Liver (tissue), 9 donors: ENCODE data around the gene BRF1. TPM values are rescaled to one million over a fixed set of nuclear protein-coding genes. Genes with fewer than 3 reads are reported as not detected.

Experiments
- DNase-seq: peaks from one replicate; pipeline ENCODE4 v3.0.0-alpha.2; 2017; ENCODE audit warnings: low spot score
- H3K27ac ChIP-seq, 2 donors: one replicate each; pipeline ENCODE4 v1.7.0; 2013; ENCODE audit warnings: inconsistent platforms in 2 of 2, low read length in 2 of 2, control low read depth in 1 of 2, low read depth in 1 of 2, mild to moderate bottlenecking in 1 of 2
- H3K27me3 ChIP-seq, 4 donors: one replicate each; pipeline versions ENCODE4 v1.6.1 to v1.7.0; 2013; ENCODE audit warnings: low read length in 3 of 4, inconsistent platforms in 1 of 4, mild to moderate bottlenecking in 1 of 4, moderate library complexity in 1 of 4; ENCODE audit not compliant: control insufficient read depth in 4 of 4, insufficient read depth in 4 of 4
- H3K36me3 ChIP-seq, 4 donors: one replicate each; pipeline versions ENCODE4 v1.6.1 to v1.7.0; 2013; ENCODE audit warnings: low read length in 3 of 4, mild to moderate bottlenecking in 3 of 4, low read depth in 1 of 4, moderate library complexity in 1 of 4; ENCODE audit not compliant: control insufficient read depth in 4 of 4, insufficient read depth in 3 of 4
- H3K4me1 ChIP-seq, 4 donors: one replicate each; pipeline versions ENCODE4 v1.6.1 to v1.7.0; 2013; ENCODE audit warnings: low read length in 3 of 4, mild to moderate bottlenecking in 3 of 4, moderate library complexity in 1 of 4; ENCODE audit not compliant: control insufficient read depth in 4 of 4, insufficient read depth in 4 of 4
- H3K4me3 ChIP-seq, 3 donors: one replicate each; pipeline versions ENCODE4 v1.6.1 to v1.7.0; 2013; ENCODE audit warnings: low read length in 3 of 3, control low read depth in 1 of 3, low read depth in 1 of 3, mild to moderate bottlenecking in 1 of 3
- H3K9ac ChIP-seq, 2 donors: one replicate each; pipeline ENCODE4 v1.7.0; 2013; ENCODE audit warnings: low read length in 2 of 2, mild to moderate bottlenecking in 2 of 2, moderate library complexity in 2 of 2, control low read depth in 1 of 2, low read depth in 1 of 2
- H3K9me3 ChIP-seq, 4 donors: one replicate each; pipeline versions ENCODE4 v1.6.1 to v1.7.0; 2013; ENCODE audit warnings: low read length in 3 of 4; ENCODE audit not compliant: control insufficient read depth in 4 of 4
- HNF4A ChIP-seq, 2 donors: conservative IDR thresholded peaks; 2 replicates each; pipeline ENCODE4 v1.6.1; 2016; ENCODE audit warnings: antibody characterized with exemption in 2 of 2, mild to moderate bottlenecking in 2 of 2
- HNF4G ChIP-seq: IDR thresholded peaks from 2 replicates; pipeline ENCODE4 v1.6.1; 2016; ENCODE audit warnings: antibody characterized with exemption
- JUND ChIP-seq, 2 donors: IDR thresholded peaks; 2 replicates each; pipeline ENCODE4 v1.6.1; 2016; ENCODE audit warnings: antibody characterized with exemption in 2 of 2
- RXRA ChIP-seq, 2 donors: IDR thresholded peaks; 2 replicates each; pipeline ENCODE4 v1.6.1; 2017 to 2018; ENCODE audit warnings: antibody characterized with exemption in 2 of 2, mild to moderate bottlenecking in 1 of 2
- SP1 ChIP-seq: IDR thresholded peaks from 2 replicates; pipeline ENCODE4 v1.6.1; 2018; ENCODE audit warnings: antibody characterized with exemption, mild to moderate bottlenecking
- WGBS: extraction: QIAGEN DNeasy Blood & Tissue Kit; methylation state at CpG from one replicate; pipeline ENCODE4 v1.1.7; 2013; 5-methylcytosine and 5-hydroxymethylcytosine counted together
- polyA plus RNA-seq, 2 donors: library from polyadenylated mRNA; stranded (reverse) in 1 of 2; unstranded in 1 of 2; fragments of 200-250 nt in 1 of 2; fragments of >200 nt in 1 of 2; fragmentation: Nextera tagmentation in 1 of 2; extraction: Ambion mirVana in 1 of 2; gene quantifications; one replicate each; pipeline versions ENCODE4 v1.2.1 to v1.2.3, GENCODE V29; 2013 to 2015
- total RNA-seq, 2 donors: library from RNA; depleted of rRNA; stranded (reverse); fragments of >200 nt; gene quantifications; one replicate each; pipeline ENCODE4 v1.2.3, GENCODE V29; 2014
- TF ChIP-seq, protein P1 (sequence below): fragments of 150-350 bp; IDR thresholded peaks from 2 replicates; pipeline ENCODE4 v1.5.1; 2017; ENCODE audit warnings: improper control_type of control experiment, low read depth, low read length; ENCODE audit not compliant: missing input control
- TF ChIP-seq, protein P2 (sequence below): IDR thresholded peaks from 2 replicates; pipeline ENCODE4 v1.6.1; 2016; ENCODE audit warnings: antibody characterized with exemption, mild to moderate bottlenecking
- TF ChIP-seq, protein P3 (sequence below): IDR thresholded peaks from 2 replicates; pipeline ENCODE4 v1.6.1; 2016; ENCODE audit warnings: antibody characterized with exemption
- donor health status: healthy.
- donor health status: healthy.
- donor health status: healthy.
- donor health status: healthy.
- donor health status: healthy.

BRF1 gene
- total and polyA plus RNA-seq, 4 donors, result 4.6 to 24.1 (median 10.6) TPM

DNA sequence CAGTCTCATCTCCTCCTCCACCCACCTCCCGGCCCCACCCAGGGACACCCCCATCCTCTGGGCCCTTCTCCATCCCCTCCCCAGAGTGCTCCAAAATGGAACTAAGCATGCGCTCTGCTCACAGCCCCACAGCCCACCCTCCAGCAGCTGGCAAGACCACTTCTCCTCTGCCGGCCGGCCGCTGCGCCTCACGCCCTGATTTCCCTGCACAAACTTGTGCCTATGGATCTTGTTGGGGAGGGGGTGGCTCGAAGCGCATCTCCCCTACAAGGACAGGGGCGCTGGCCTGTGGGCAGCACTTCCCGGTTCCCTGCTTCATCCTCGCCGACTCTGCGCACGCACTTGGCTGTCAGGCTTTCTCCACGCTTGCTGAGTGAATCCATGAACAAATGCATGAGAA lies 100.2 kb downstream of the BRF1 start:
- H3K36me3 ChIP-seq, result no peaks in the 10 kb centered on the region
- no peak overlapping the region for H3K9ac ChIP-seq
- 84% methylated on average over 16 of the region's 16 CpGs for WGBS
- no peak overlapping the region for H3K27ac ChIP-seq
- no peak for DNase-seq
- no peak for TF ChIP-seq HNF4A (conservative IDR thresholded peaks at IDR 0.05)
- TF ChIP-seq, protein P1, sequence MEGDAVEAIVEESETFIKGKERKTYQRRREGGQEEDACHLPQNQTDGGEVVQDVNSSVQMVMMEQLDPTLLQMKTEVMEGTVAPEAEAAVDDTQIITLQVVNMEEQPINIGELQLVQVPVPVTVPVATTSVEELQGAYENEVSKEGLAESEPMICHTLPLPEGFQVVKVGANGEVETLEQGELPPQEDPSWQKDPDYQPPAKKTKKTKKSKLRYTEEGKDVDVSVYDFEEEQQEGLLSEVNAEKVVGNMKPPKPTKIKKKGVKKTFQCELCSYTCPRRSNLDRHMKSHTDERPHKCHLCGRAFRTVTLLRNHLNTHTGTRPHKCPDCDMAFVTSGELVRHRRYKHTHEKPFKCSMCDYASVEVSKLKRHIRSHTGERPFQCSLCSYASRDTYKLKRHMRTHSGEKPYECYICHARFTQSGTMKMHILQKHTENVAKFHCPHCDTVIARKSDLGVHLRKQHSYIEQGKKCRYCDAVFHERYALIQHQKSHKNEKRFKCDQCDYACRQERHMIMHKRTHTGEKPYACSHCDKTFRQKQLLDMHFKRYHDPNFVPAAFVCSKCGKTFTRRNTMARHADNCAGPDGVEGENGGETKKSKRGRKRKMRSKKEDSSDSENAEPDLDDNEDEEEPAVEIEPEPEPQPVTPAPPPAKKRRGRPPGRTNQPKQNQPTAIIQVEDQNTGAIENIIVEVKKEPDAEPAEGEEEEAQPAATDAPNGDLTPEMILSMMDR, result no peak
- TF ChIP-seq RXRA (IDR thresholded peaks at IDR 0.05), result no peak
- TF ChIP-seq HNF4G, result no peak
- peaks cover 0 to 6% (median 0%) of the 10 kb centered on the region in 4 donors for H3K27me3 ChIP-seq
- H3K4me3 ChIP-seq, result no peak overlapping the region
- H3K9me3 ChIP-seq, result no peaks in the 10 kb centered on the region
- peaks cover 14 to 28% (median 21%) of the 10 kb centered on the region in 4 donors for H3K4me1 ChIP-seq

DNA sequence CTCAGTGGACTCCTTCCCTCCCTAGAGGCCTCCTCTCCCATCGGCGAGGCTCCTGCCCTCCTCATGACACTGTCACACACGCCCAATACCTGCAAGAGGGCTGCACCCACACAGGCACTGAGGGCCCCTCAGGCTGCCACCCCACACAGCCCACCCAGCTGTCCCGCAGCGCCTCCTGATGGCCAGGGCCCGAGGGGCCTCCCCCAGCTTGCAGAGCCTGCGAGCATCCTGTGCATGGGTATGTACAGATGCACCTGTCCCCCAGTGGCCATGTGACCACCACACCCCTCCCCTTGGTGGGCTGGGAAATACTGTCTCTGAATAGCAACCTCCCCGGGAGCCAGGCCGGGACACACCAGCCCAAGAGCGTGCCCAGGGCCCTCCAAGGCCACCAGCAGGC lies 100.7 kb downstream of the BRF1 start:
- Histone ChIP-seq H3K27me3 (peaks cover 0 to 6% (median 0%) of the 10 kb centered on the region in 4 donors), H3K4me1 (peaks cover 10 to 22% (median 16%) of the 10 kb centered on the region in 4 donors), H3K4me3 (no peak overlapping the region), H3K36me3 (no peaks in the 10 kb centered on the region), H3K9ac (no peak overlapping the region), H3K27ac (no peak overlapping the region), H3K9me3 (no peaks in the 10 kb centered on the region)
- no peak for DNase-seq
- TF ChIP-seq HNF4A (conservative IDR thresholded peaks at IDR 0.05), result no peak
- TF ChIP-seq, protein P2, sequence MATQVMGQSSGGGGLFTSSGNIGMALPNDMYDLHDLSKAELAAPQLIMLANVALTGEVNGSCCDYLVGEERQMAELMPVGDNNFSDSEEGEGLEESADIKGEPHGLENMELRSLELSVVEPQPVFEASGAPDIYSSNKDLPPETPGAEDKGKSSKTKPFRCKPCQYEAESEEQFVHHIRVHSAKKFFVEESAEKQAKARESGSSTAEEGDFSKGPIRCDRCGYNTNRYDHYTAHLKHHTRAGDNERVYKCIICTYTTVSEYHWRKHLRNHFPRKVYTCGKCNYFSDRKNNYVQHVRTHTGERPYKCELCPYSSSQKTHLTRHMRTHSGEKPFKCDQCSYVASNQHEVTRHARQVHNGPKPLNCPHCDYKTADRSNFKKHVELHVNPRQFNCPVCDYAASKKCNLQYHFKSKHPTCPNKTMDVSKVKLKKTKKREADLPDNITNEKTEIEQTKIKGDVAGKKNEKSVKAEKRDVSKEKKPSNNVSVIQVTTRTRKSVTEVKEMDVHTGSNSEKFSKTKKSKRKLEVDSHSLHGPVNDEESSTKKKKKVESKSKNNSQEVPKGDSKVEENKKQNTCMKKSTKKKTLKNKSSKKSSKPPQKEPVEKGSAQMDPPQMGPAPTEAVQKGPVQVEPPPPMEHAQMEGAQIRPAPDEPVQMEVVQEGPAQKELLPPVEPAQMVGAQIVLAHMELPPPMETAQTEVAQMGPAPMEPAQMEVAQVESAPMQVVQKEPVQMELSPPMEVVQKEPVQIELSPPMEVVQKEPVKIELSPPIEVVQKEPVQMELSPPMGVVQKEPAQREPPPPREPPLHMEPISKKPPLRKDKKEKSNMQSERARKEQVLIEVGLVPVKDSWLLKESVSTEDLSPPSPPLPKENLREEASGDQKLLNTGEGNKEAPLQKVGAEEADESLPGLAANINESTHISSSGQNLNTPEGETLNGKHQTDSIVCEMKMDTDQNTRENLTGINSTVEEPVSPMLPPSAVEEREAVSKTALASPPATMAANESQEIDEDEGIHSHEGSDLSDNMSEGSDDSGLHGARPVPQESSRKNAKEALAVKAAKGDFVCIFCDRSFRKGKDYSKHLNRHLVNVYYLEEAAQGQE, result no peak
- WGBS, result 83% methylated on average over 10 of the region's 10 CpGs

- H3K4me1 ChIP-seq, result peaks cover 2 to 14% (median 11%) of the 10 kb centered on the region in 4 donors
- H3K27ac ChIP-seq, result peak overlapping the region in 1 of 2 donors; percentile 8
- TF ChIP-seq, protein P3, sequence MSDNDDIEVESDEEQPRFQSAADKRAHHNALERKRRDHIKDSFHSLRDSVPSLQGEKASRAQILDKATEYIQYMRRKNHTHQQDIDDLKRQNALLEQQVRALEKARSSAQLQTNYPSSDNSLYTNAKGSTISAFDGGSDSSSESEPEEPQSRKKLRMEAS, result no peak
- no peak for TF ChIP-seq SP1
- peak in 1 of 2 donors; percentile 34 for TF ChIP-seq JUND (IDR thresholded peaks at IDR 0.05)
- no peak for DNase-seq
- no peaks in the 10 kb centered on the region for H3K9me3 ChIP-seq
- WGBS, result 50% methylated on average over 18 of the region's 18 CpGs
- no peak overlapping the region for H3K4me3 ChIP-seq
- H3K9ac ChIP-seq, result no peak overlapping the region
- peaks cover 0 to 6% (median 0%) of the 10 kb centered on the region in 4 donors for H3K27me3 ChIP-seq
- H3K36me3 ChIP-seq, result no peaks in the 10 kb centered on the region
Observed at GRCh38 chr14:105199093-105199492, 101.7 kb downstream of the BRF1 start.
